Kidney epithelial cell (primary cell): ENCODE data around the gene GLDN. TPM values are rescaled to one million over a fixed set of nuclear protein-coding genes. Genes with fewer than 3 reads are reported as not detected.

ENCODE experiments used
- DNase-seq: peaks from one replicate; pipeline ENCODE4 v3.0.0-alpha.2; 2010; ENCODE audit warnings: low read depth
- H3K27me3 ChIP-seq: 2 replicates; pipeline ENCODE4 v1.6.0; 2011; ENCODE audit warnings: low read length; ENCODE audit not compliant: control insufficient read depth, insufficient read depth
- H3K36me3 ChIP-seq: 2 replicates; pipeline ENCODE4 v1.5.1; 2011; ENCODE audit warnings: low read length; ENCODE audit not compliant: control insufficient read depth, insufficient read depth
- H3K4me3 ChIP-seq: 2 replicates; pipeline ENCODE4 v1.5.1; 2011; ENCODE audit warnings: low read depth, mild to moderate bottlenecking, control low read depth, low read length
- CTCF ChIP-seq: IDR thresholded peaks from 2 replicates; pipeline ENCODE4 v1.5.1; 2011; ENCODE audit warnings: mild to moderate bottlenecking, moderate library complexity, low read length, control low read depth, inconsistent platforms; ENCODE audit not compliant: insufficient read depth, poor library complexity, severe bottlenecking
- total RNA-seq: library from RNA; depleted of rRNA; stranded (reverse); fragments of >200 nt; gene quantifications from 2 replicates; pipeline ENCODE4 v1.2.3, GENCODE V29; 2015

GLDN gene
- total RNA-seq, 1 donor from 2014 or later: not detected

- Histone ChIP-seq H3K4me3 (no peak overlapping the region), H3K27me3 (no peaks in the 10 kb centered on the region), H3K36me3 (no peaks in the 10 kb centered on the region)
- no peak for DNase-seq
- no peak for TF ChIP-seq CTCF
Observed at GRCh38 chr15:51334011-51334451, 7.4 kb upstream of the GLDN start.

- no peak overlapping the region for H3K4me3 ChIP-seq
- DNase-seq: no peak
- no peaks in the 10 kb centered on the region for H3K27me3 ChIP-seq
- no peak for TF ChIP-seq CTCF
- H3K36me3 ChIP-seq: no peaks in the 10 kb centered on the region
Observed at GRCh38 chr15:51335087-51335486, 6.4 kb upstream of the GLDN start.

GRCh38 chr15:51335538-51336410, 5.7 kb upstream of the GLDN start:
- TF ChIP-seq CTCF: no peak
- Histone ChIP-seq H3K36me3 (no peaks in the 10 kb centered on the region), H3K27me3 (no peaks in the 10 kb centered on the region), H3K4me3 (no peak overlapping the region)
- no peak for DNase-seq

GRCh38 chr15:51338496-51338895, 3.0 kb upstream of the GLDN start, which contains the start of gene CYP19A1:
Gene CYP19A1, minus strand, starts transcription at chr15:51338596. Its CDS starts 95,684 bp downstream, at chr15:51242912.
- Histone ChIP-seq H3K4me3 (no peak within 1 kb of the TSS), H3K27me3 (peaks cover 19% of the 10 kb centered on the region), H3K36me3 (no peaks in the 10 kb centered on the region)
- no peak for TF ChIP-seq CTCF
- no peak for DNase-seq

GRCh38 chr15:51342227-51342999, 958 bp downstream of the GLDN start:
- H3K4me3 ChIP-seq: no peak overlapping the region
- TF ChIP-seq CTCF: no peak
- H3K36me3 ChIP-seq: no peaks in the 10 kb centered on the region
- peaks cover 19% of the 10 kb centered on the region for H3K27me3 ChIP-seq
- DNase-seq: no peak
